ENCODE results near the gene IMMP2L. TPM values are rescaled to one million over a fixed set of nuclear protein-coding genes. Genes with fewer than 3 reads are reported as not detected.

Gene IMMP2L
- total and polyA plus RNA-seq, 2 donors (not counting 3 experiments of a cell fraction or from before 2014, with no cell fraction given), result 9.9 to 11.8 TPM

- Histone ChIP-seq H4K20me1 (replicated peaks; ENCODE audit: control insufficient read depth, extremely low read depth, insufficient read depth, low read length) (no peaks in the 10 kb centered on the region), H3K4me2 (ENCODE audit: insufficient read depth, low read length) (no peak overlapping the region), H3K36me3 (ENCODE audit: control insufficient read depth in 2 of 2, extremely low read depth in 1 of 2, insufficient read depth in 2 of 2, low read length in 2 of 2) (no peaks in the 10 kb centered on the region), H3K9me3 (replicated peaks; ENCODE audit: control insufficient read depth, insufficient read depth, low read length) (no peaks in the 10 kb centered on the region), H3K4me1 (ENCODE audit: control insufficient read depth, extremely low read depth, insufficient read depth, low read length) (no peaks in the 10 kb centered on the region), H3K79me2 (ENCODE audit: control insufficient read depth, insufficient read depth, low read length) (no peaks in the 10 kb centered on the region), H3K27me3 (ENCODE audit: control insufficient read depth in 2 of 2, insufficient read depth in 2 of 2, low read length in 2 of 2) (no peaks in the 10 kb centered on the region), H3K9ac (replicated peaks; ENCODE audit: extremely low read depth, insufficient read depth, low read length) (no peak overlapping the region), H3K9me1 (replicated peaks; ENCODE audit: control insufficient read depth, extremely low read depth, insufficient read depth, low read length) (no peaks in the 10 kb centered on the region), H3K27ac (ENCODE audit: insufficient read depth, low read depth, low read length) (no peak overlapping the region), H3K4me3 (replicated peaks in 1 of 3; ENCODE audit: insufficient read depth in 1 of 3, low read depth in 1 of 3, low read length in 3 of 3) (no peak overlapping the region), H2AFZ (ENCODE audit: low read depth, low read length) (no peak overlapping the region)
- intact Hi-C loops (cut with micrococcal nuclease) (no loop called here), dilution Hi-C loops (cut with MboI; ENCODE audit: extremely low pct_ligation_motif_present, low sequenced_read_pairs) (no loop called here)
- TF ChIP-seq FOS (IDR thresholded peaks at IDR 0.05; ENCODE audit: borderline replicate concordance, insufficient read depth, low read length) (no peak), POLR2AphosphoS5 (IDR thresholded peaks at IDR 0.05; ENCODE audit: insufficient read depth, low read depth, low read length) (no peak), JUN (IDR thresholded peaks at IDR 0.05; ENCODE audit: borderline replicate concordance, insufficient read depth, insufficient read length, low read depth) (no peak), CTCF (IDR thresholded peaks at IDR 0.05; ENCODE audit: extremely low read depth in 1 of 2, insufficient read depth in 1 of 2, low read depth in 1 of 2, low read length in 2 of 2) (no peak)
- ChIA-PET CTCF (no interaction called here), POLR2A (no interaction called here)
- FAIRE-seq (no peak), DNase-seq (ENCODE audit: low read depth, low spot score) (no peak)
- BruUV-seq (replicated peaks), result no TSS peak
These were observed 573.3 kb downstream of the IMMP2L start for GRCh38 chr7:110988890-110989501.

DNA sequence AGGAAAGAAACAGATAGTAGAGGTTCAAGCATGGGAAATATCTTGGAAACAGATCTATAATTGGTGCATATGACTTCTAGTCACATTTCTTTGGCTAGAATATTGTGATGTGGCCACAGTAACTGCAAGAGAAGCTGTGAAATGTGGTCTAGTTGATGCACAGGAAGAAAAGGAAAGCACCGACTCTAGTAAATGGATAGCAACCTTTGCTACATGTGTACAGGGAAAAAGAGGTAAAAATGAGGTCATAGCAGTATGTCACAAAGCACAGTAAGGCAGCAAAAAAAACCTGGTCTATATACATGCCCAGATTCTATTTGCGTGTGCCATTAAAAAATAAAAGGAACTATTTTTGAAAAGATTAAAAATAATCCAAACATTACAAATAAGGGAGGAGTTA is 573.9 kb downstream of the IMMP2L start:
- BruUV-seq (replicated peaks), result no TSS peak
- ChIA-PET POLR2A (no interaction called here), CTCF (interaction anchor here (0.9 kb wide), 1 partner anchor 11 kb away, joined by 3 read pairs; no protein-coding TSS in a partner anchor)
- Histone ChIP-seq H3K27me3 (ENCODE audit: control insufficient read depth in 2 of 2, insufficient read depth in 2 of 2, low read length in 2 of 2) (no peaks in the 10 kb centered on the region), H3K9me3 (replicated peaks; ENCODE audit: control insufficient read depth, insufficient read depth, low read length) (no peaks in the 10 kb centered on the region), H3K27ac (ENCODE audit: insufficient read depth, low read depth, low read length) (no peak overlapping the region), H3K4me3 (replicated peaks in 1 of 3; ENCODE audit: insufficient read depth in 1 of 3, low read depth in 1 of 3, low read length in 3 of 3) (no peak overlapping the region), H3K9ac (replicated peaks; ENCODE audit: extremely low read depth, insufficient read depth, low read length) (no peak overlapping the region), H3K36me3 (ENCODE audit: control insufficient read depth in 2 of 2, extremely low read depth in 1 of 2, insufficient read depth in 2 of 2, low read length in 2 of 2) (no peaks in the 10 kb centered on the region), H2AFZ (ENCODE audit: low read depth, low read length) (no peak overlapping the region), H4K20me1 (replicated peaks; ENCODE audit: control insufficient read depth, extremely low read depth, insufficient read depth, low read length) (no peaks in the 10 kb centered on the region), H3K4me2 (ENCODE audit: insufficient read depth, low read length) (no peak overlapping the region), H3K4me1 (ENCODE audit: control insufficient read depth, extremely low read depth, insufficient read depth, low read length) (no peaks in the 10 kb centered on the region), H3K79me2 (ENCODE audit: control insufficient read depth, insufficient read depth, low read length) (no peaks in the 10 kb centered on the region), H3K9me1 (replicated peaks; ENCODE audit: control insufficient read depth, extremely low read depth, insufficient read depth, low read length) (no peaks in the 10 kb centered on the region)
- TF ChIP-seq CTCF (IDR thresholded peaks at IDR 0.05; ENCODE audit: extremely low read depth in 1 of 2, insufficient read depth in 1 of 2, low read depth in 1 of 2, low read length in 2 of 2) (no peak), JUN (IDR thresholded peaks at IDR 0.05; ENCODE audit: borderline replicate concordance, insufficient read depth, insufficient read length, low read depth) (no peak), POLR2A (IDR thresholded peaks at IDR 0.05; ENCODE audit: low read depth, low read length) (no peak), MAX (IDR thresholded peaks at IDR 0.05; ENCODE audit: insufficient read depth, insufficient read length) (no peak), POLR2AphosphoS5 (IDR thresholded peaks at IDR 0.05; ENCODE audit: insufficient read depth, low read depth, low read length) (no peak), MYC (IDR thresholded peaks at IDR 0.05; ENCODE audit: low read depth, low read length) (no peak), FOS (IDR thresholded peaks at IDR 0.05; ENCODE audit: borderline replicate concordance, insufficient read depth, low read length) (no peak), GATA2 (IDR thresholded peaks at IDR 0.05; ENCODE audit: insufficient read depth, insufficient read length, low read depth, low read length) (no peak), EZH2 (IDR thresholded peaks at IDR 0.05; ENCODE audit: borderline replicate concordance, low read depth, low read length, severe bottlenecking) (no peak)
- FAIRE-seq (no peak), DNase-seq (ENCODE audit: low read depth, low spot score) (no peak)
- intact Hi-C loops (cut with micrococcal nuclease), result no loop called here
- dilution Hi-C loops (cut with MboI; ENCODE audit: extremely low pct_ligation_motif_present, low sequenced_read_pairs), result no loop called here
